Subcutaneous adipose tissue (tissue), 4 donors: ENCODE data around the gene CACNG6. TPM values are rescaled to one million over a fixed set of nuclear protein-coding genes. Genes with fewer than 3 reads are reported as not detected.

Source experiments
- CTCF ChIP-seq: fragments of 450-650 bp; IDR thresholded peaks from one replicate; pipeline ENCODE4 v1.5.1; 2016; ENCODE audit warnings: low read depth, mild to moderate bottlenecking, control low read depth, antibody characterized with exemption, moderate library complexity
- total RNA-seq, 4 donors: library from RNA; depleted of rRNA; stranded (reverse); fragments of >200 nt; gene quantifications; one replicate each; pipeline ENCODE4 v1.1.0, GENCODE V29; 2016

Gene CACNG6
- not detected for total RNA-seq

- TF ChIP-seq CTCF, result no peak
These were observed at the start of gene CACNG6 for GRCh38 chr19:53991224-53992113. TSS of gene CACNG6 (plus strand) at chr19:53991637. CDS start at chr19:53992878, 1,241 bp downstream.

GRCh38 chr19:53942001-53942786 lies 49.2 kb upstream of the CACNG6 start:
- TF ChIP-seq CTCF, result no peak

- no peak for TF ChIP-seq CTCF
These were observed 47.0 kb upstream of the CACNG6 start for GRCh38 chr19:53944416-53944815.

- no peak for TF ChIP-seq CTCF
These were observed 46.5 kb upstream of the CACNG6 start for GRCh38 chr19:53944933-53945332.

- TF ChIP-seq CTCF, result no peak
These were observed 46.0 kb upstream of the CACNG6 start for GRCh38 chr19:53945441-53945840.

GRCh38 chr19:53945998-53946397 lies 45.4 kb upstream of the CACNG6 start:
- TF ChIP-seq CTCF, result no peak

GRCh38 chr19:53947624-53948023 lies 43.8 kb upstream of the CACNG6 start:
- TF ChIP-seq CTCF, result no peak
